Uterus (tissue), 4 donors: ENCODE measurements around the gene TAOK3. TPM values are rescaled to one million over a fixed set of nuclear protein-coding genes. Genes with fewer than 3 reads are reported as not detected.

Experiments used
- DNase-seq, 2 donors: peaks; one replicate each; pipeline ENCODE4 v3.0.0-alpha.2; 2019 to 2020
- H3K27ac ChIP-seq, 2 donors: fragments of 200-600 bp; sonication (generic); 1 replicate in 1 of 2; 2 replicates in 1 of 2; pipeline ENCODE4 v1.5.1; 2016 to 2018
- H3K27me3 ChIP-seq, 2 donors: fragments of 200-600 bp; sonication (generic); one replicate each; pipeline ENCODE4 v1.5.1; 2018 to 2019; ENCODE audit warnings: control low read depth in 1 of 2
- H3K36me3 ChIP-seq, 2 donors: fragments of 200-600 bp; sonication (generic); one replicate each; pipeline ENCODE4 v1.5.1; 2019; ENCODE audit warnings: control low read depth in 1 of 2
- H3K4me1 ChIP-seq, 2 donors: fragments of 200-600 bp; sonication (generic); one replicate each; pipeline ENCODE4 v1.5.1; 2018 to 2019; ENCODE audit warnings: control low read depth in 1 of 2
- H3K4me3 ChIP-seq, 2 donors: fragments of 200-600 bp; sonication (generic); 1 replicate in 1 of 2; 2 replicates in 1 of 2; pipeline ENCODE4 v1.5.1; 2018 to 2019; ENCODE audit warnings: mild to moderate bottlenecking in 1 of 2
- H3K9me3 ChIP-seq, 2 donors: fragments of 200-600 bp; sonication (generic); one replicate each; pipeline ENCODE4 v1.5.1; 2019; ENCODE audit warnings: control low read depth in 1 of 2
- POLR2A ChIP-seq, 2 donors: fragments of 450-650 bp; IDR thresholded peaks; one replicate each; pipeline ENCODE4 v1.6.1; 2016; ENCODE audit warnings: antibody characterized with exemption in 2 of 2, mild to moderate bottlenecking in 1 of 2, moderate library complexity in 1 of 2
- intact Hi-C: fragments of 100-400 bp; cut with DNase I; formaldehyde crosslinking; loops from one replicate; pipeline ENCODE4 v1.15.1; 2023; ENCODE audit warnings: low total_unique reads
- total RNA-seq, 4 donors: library from RNA; depleted of rRNA in 3 of 4; stranded (reverse); fragments of >200 nt in 3 of 4; gene quantifications; one replicate each; pipeline versions ENCODE4 v1.1.0 to v1.2.4, GENCODE V29; 2014 to 2023
- TF ChIP-seq, protein P1 (sequence below), 4 experiments: fragments of 200-600 bp in 2 of 4; fragments of 450-650 bp in 2 of 4; sonication (generic) in 2 of 4; IDR thresholded peaks; one replicate each; pipeline ENCODE4 v1.5.1; 2016 to 2019; ENCODE audit warnings: antibody characterized with exemption in 4 of 4, mild to moderate bottlenecking in 2 of 4, moderate library complexity in 1 of 4
- donor health status: DM: yes; HTN: yes; CAD: no.

TAOK3 gene
- total RNA-seq, 4 donors from 2014 or later: 14.9 to 35.1 (median 24.8) TPM

GRCh38 chr12:118361092-118361404, 11.7 kb downstream of the TAOK3 start:
- H3K4me1 ChIP-seq: peaks cover 0 to 4% of the 10 kb centered on the region in 2 donors
- H3K27me3 ChIP-seq: no peaks in the 10 kb centered on the region
- DNase-seq: no peak
- H3K36me3 ChIP-seq: no peaks in the 10 kb centered on the region
- no peaks in the 10 kb centered on the region for H3K9me3 ChIP-seq
- intact Hi-C loops: no loop called here
- TF ChIP-seq POLR2A (IDR thresholded peaks at IDR 0.05): no peak
- TF ChIP-seq, protein P1, sequence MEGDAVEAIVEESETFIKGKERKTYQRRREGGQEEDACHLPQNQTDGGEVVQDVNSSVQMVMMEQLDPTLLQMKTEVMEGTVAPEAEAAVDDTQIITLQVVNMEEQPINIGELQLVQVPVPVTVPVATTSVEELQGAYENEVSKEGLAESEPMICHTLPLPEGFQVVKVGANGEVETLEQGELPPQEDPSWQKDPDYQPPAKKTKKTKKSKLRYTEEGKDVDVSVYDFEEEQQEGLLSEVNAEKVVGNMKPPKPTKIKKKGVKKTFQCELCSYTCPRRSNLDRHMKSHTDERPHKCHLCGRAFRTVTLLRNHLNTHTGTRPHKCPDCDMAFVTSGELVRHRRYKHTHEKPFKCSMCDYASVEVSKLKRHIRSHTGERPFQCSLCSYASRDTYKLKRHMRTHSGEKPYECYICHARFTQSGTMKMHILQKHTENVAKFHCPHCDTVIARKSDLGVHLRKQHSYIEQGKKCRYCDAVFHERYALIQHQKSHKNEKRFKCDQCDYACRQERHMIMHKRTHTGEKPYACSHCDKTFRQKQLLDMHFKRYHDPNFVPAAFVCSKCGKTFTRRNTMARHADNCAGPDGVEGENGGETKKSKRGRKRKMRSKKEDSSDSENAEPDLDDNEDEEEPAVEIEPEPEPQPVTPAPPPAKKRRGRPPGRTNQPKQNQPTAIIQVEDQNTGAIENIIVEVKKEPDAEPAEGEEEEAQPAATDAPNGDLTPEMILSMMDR (IDR thresholded peaks at IDR 0.05): no peak
- H3K27ac ChIP-seq: no peak overlapping the region
- no peak overlapping the region for H3K4me3 ChIP-seq

- H3K27me3 ChIP-seq: no peaks in the 10 kb centered on the region
- no peak for DNase-seq
Measured at GRCh38 chr12:118359541-118359915, 13.2 kb downstream of the TAOK3 start.

DNA sequence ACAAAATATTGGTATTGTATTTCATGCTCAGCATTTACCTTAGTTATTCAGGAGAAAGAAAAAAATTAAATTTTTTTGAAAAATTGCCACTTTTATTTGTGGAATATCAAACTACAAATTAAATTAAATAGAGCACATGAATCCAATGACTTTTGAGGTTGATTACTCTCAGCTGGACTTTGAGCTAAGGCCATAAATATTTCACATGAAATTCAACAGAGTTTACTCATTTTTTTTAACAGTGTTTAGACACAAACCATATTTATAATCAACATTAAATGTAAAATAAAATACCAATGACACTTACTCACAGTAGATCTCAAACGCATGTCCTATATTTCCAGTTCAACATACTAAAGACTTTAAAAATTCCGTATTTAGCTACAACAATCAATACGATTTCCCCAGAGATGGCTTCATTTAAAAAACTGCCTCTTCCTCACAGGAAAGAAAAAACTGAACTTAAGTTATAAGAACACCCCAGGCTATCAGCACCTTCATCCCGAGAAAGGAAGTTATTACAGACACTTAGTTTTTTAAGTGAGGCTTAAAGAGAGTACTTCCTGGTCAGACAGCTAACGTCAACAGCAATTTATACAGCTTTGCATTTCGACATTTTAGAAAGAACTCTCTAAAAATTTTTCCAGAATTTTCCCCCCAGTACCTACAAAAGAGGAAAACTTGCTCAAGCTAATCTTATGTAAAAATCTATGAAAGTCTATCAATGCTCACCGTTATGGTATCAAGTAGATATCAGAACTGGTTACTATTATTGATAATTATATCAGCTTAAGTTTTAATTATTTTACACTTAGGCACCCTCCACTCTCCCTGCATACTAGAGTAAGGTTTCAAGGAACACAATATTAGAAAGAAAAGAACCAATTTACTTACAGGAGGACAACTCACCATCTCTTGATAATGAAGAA, 13.8 kb downstream of the TAOK3 start:
- Histone ChIP-seq H3K27ac (peak overlapping the region in 1 of 2 donors; percentile 30), H3K36me3 (no peaks in the 10 kb centered on the region), H3K4me1 (peaks cover 0 to 4% of the 10 kb centered on the region in 2 donors), H3K27me3 (no peaks in the 10 kb centered on the region), H3K9me3 (no peaks in the 10 kb centered on the region), H3K4me3 (no peak overlapping the region)
- no peak for DNase-seq
- intact Hi-C loops: no loop called here
- TF ChIP-seq POLR2A (IDR thresholded peaks at IDR 0.05): no peak
- TF ChIP-seq, protein P1 (IDR thresholded peaks at IDR 0.05): no peak

More at GRCh38 chr12:118359541-118359915, 13.2 kb downstream of the TAOK3 start:
- H3K36me3 ChIP-seq: no peaks in the 10 kb centered on the region
- H3K4me1 ChIP-seq: peaks cover 0 to 4% of the 10 kb centered on the region in 2 donors
- no peak for TF ChIP-seq POLR2A (IDR thresholded peaks at IDR 0.05)
- TF ChIP-seq, protein P1 (IDR thresholded peaks at IDR 0.05): no peak
- peak overlapping the region in 1 of 2 donors; percentile 30 for H3K27ac ChIP-seq
- H3K4me3 ChIP-seq: no peak overlapping the region
- intact Hi-C loops: no loop called here
- no peaks in the 10 kb centered on the region for H3K9me3 ChIP-seq

- H3K36me3 ChIP-seq: no peaks in the 10 kb centered on the region
- H3K4me3 ChIP-seq: no peak overlapping the region
- no peaks in the 10 kb centered on the region for H3K27me3 ChIP-seq
- DNase-seq: no peak
- intact Hi-C loops: no loop called here
- H3K4me1 ChIP-seq: peaks cover 0 to 4% of the 10 kb centered on the region in 2 donors
- H3K27ac ChIP-seq: peak overlapping the region in 1 of 2 donors; percentile 67
- TF ChIP-seq POLR2A (IDR thresholded peaks at IDR 0.05): no peak
- TF ChIP-seq, protein P1 (IDR thresholded peaks at IDR 0.05): no peak
- H3K9me3 ChIP-seq: no peaks in the 10 kb centered on the region
Measured at GRCh38 chr12:118358008-118358359, 14.7 kb downstream of the TAOK3 start.

DNA sequence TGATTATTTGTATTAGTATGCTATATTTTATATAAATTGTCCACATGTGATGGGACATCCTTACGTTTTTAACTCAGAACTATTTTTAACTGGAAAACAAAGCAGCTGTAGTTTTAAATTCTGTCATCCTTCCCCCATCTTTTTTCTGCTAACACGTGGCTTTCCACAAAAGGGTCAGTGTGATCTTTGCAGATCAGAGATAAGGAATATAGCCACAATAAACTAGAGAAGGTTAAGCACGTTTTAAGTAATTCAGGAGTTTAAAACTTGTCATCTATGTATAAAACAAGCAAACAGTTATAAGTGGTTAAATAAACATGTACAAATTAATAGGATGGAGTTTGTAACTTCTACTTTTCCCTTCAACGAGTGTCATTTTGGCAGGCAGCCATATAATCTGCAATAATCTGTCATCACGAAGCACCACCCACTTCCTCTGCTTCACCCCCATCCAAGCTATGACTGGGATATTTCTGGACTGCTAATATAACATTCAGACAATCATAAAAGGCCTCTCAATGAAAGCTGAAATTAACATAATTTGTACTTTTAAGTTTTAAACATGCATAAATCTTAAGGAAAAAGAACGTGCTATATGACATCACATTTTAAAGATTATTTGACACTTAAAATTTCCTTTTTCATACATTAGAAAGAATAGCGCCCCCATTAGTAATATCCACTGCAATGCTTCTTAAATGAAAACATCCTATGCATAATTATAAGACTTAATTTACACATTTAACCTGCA, 15.3 kb downstream of the TAOK3 start:
- H3K27me3 ChIP-seq: no peaks in the 10 kb centered on the region
- H3K36me3 ChIP-seq: no peaks in the 10 kb centered on the region
- peak in 1 of 2 donors; percentile 37 for DNase-seq
- peaks cover 0 to 4% of the 10 kb centered on the region in 2 donors for H3K4me1 ChIP-seq
- intact Hi-C loops: no loop called here
- H3K9me3 ChIP-seq: no peaks in the 10 kb centered on the region
- no peak overlapping the region for H3K4me3 ChIP-seq
- no peak for TF ChIP-seq POLR2A (IDR thresholded peaks at IDR 0.05)
- TF ChIP-seq, protein P1 (IDR thresholded peaks at IDR 0.05): no peak
- peak overlapping the region; percentile 61 to 67 for H3K27ac ChIP-seq
